ENCODE data around the gene FGA. TPM values are rescaled to one million over a fixed set of nuclear protein-coding genes. Genes with fewer than 3 reads are reported as not detected.

FGA gene
- total and polyA plus RNA-seq, 2 of the 8 experiments (the other 6 are each of a cell fraction or from before 2014, with no cell fraction given) = not detected

- Histone ChIP-seq H3K36me3 (ENCODE audit: control insufficient read depth in 2 of 4, insufficient read depth in 4 of 4, low read length in 3 of 4) (no peaks in the 10 kb centered on the region), H4K91ac (replicated peaks; ENCODE audit: insufficient read length, low read length) (no peak overlapping the region), H3K79me1 (ENCODE audit: low read depth, low read length) (no peaks in the 10 kb centered on the region), H2AK5ac (ENCODE audit: low read depth, low read length) (no peak overlapping the region), H3K79me2 (ENCODE audit: control insufficient read depth in 1 of 2, insufficient read depth in 2 of 2, low read length in 2 of 2) (no peaks in the 10 kb centered on the region), H4K5ac (ENCODE audit: insufficient read length, low read depth, low read length) (no peak overlapping the region), H3K56ac (replicated peaks; ENCODE audit: insufficient read length, low read depth, low read length) (no peak overlapping the region), H3K23ac (ENCODE audit: insufficient read length) (no peak overlapping the region), H2AFZ (ENCODE audit: low read length) (no peak overlapping the region), H2BK120ac (replicated peaks; ENCODE audit: low read depth, low read length) (no peak overlapping the region), H3K18ac (ENCODE audit: extremely low read depth, low read length) (no peak overlapping the region), H3K9me3 (ENCODE audit: insufficient read depth in 2 of 2, low read depth in 1 of 2, low read length in 1 of 2) (no peaks in the 10 kb centered on the region), H3K4ac (replicated peaks; ENCODE audit: insufficient read length, low read depth, low read length) (no peak overlapping the region), H3K27me3 (replicated peaks in 1 of 4; ENCODE audit: control insufficient read depth in 3 of 4, extremely low read depth in 1 of 4, insufficient read depth in 3 of 4, low read length in 3 of 4) (no peaks in the 10 kb centered on the region), H3K27ac (ENCODE audit: low read depth, low read length) (no peak overlapping the region), H2BK12ac (ENCODE audit: low read depth, low read length) (no peak overlapping the region), H3K4me1 (replicated peaks in 1 of 4; ENCODE audit: control insufficient read depth in 3 of 4, insufficient read depth in 4 of 4, low read length in 3 of 4) (no peaks in the 10 kb centered on the region), H2BK20ac (ENCODE audit: low read length) (no peak overlapping the region), H3K14ac (ENCODE audit: insufficient read length) (no peak overlapping the region), H4K8ac (ENCODE audit: extremely low read depth, insufficient read depth, low read length) (no peak overlapping the region), H2BK15ac (ENCODE audit: low read length) (no peak overlapping the region), H4K20me1 (replicated peaks in 1 of 2; ENCODE audit: control insufficient read depth in 1 of 2, insufficient read depth in 2 of 2, low read length in 2 of 2) (no peaks in the 10 kb centered on the region), H3K4me2 (ENCODE audit: insufficient read depth in 1 of 2, low read depth in 2 of 2, low read length in 2 of 2) (no peak overlapping the region), H3K9ac (replicated peaks in 1 of 4; ENCODE audit: extremely low read depth in 1 of 4, low read depth in 3 of 4, low read length in 3 of 4) (no peak overlapping the region), H2BK5ac (ENCODE audit: low read depth, low read length) (no peak overlapping the region), H3K23me2 (ENCODE audit: low read depth, low read length) (no peaks in the 10 kb centered on the region), H3K4me3 (ENCODE audit: extremely low read depth in 1 of 4, insufficient read depth in 2 of 4, low read depth in 3 of 4, low read length in 4 of 4) (no peak overlapping the region)
- TF ChIP-seq, protein P1, sequence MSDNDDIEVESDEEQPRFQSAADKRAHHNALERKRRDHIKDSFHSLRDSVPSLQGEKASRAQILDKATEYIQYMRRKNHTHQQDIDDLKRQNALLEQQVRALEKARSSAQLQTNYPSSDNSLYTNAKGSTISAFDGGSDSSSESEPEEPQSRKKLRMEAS (IDR thresholded peaks at IDR 0.05) = no peak
- no peak for TF ChIP-seq CREB1 (IDR thresholded peaks at IDR 0.05)
- TF ChIP-seq, protein P2, sequence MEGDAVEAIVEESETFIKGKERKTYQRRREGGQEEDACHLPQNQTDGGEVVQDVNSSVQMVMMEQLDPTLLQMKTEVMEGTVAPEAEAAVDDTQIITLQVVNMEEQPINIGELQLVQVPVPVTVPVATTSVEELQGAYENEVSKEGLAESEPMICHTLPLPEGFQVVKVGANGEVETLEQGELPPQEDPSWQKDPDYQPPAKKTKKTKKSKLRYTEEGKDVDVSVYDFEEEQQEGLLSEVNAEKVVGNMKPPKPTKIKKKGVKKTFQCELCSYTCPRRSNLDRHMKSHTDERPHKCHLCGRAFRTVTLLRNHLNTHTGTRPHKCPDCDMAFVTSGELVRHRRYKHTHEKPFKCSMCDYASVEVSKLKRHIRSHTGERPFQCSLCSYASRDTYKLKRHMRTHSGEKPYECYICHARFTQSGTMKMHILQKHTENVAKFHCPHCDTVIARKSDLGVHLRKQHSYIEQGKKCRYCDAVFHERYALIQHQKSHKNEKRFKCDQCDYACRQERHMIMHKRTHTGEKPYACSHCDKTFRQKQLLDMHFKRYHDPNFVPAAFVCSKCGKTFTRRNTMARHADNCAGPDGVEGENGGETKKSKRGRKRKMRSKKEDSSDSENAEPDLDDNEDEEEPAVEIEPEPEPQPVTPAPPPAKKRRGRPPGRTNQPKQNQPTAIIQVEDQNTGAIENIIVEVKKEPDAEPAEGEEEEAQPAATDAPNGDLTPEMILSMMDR (IDR thresholded peaks at IDR 0.05; ENCODE audit: control extremely low read depth in 1 of 3, insufficient read depth in 1 of 3, low read depth in 1 of 3, low read length in 3 of 3) = no peak
- no peak for TF ChIP-seq JUN (IDR thresholded peaks at IDR 0.05; ENCODE audit: low read depth, low read length)
- DNase-seq (ENCODE audit: low read depth in 1 of 2, low spot score in 2 of 2) (no peak), FAIRE-seq (no peak)
- CTCF ChIA-PET (ENCODE audit: partially characterized antibody) = interaction anchor here (0.8 to 2.8 kb wide), 7 partner anchors 14 to 207 kb away, joined by 3 to 14 read pairs (median 6); no protein-coding TSS in a partner anchor
- POLR2A ChIA-PET (ENCODE audit: partially characterized antibody) = no interaction called here
- WGBS, 2 experiments (ENCODE audit: extremely low coverage in 1 of 2, insufficient coverage in 1 of 2, insufficient read length in 1 of 2, insufficient replicate concordance in 2 of 2, low coverage in 1 of 2, low lambda C conversion rate in 2 of 2, missing lambda C conversion rate in 1 of 2) = 88% methylated on average over 5 of the region's 5 CpGs; no CpG with 5 or more reads in 1 of the 2 experiments
Measured at GRCh38 chr4:154573190-154573870, 17.2 kb downstream of the FGA start.

All from H1 (cell line).